Stomach (tissue), 19 donors: ENCODE data around the gene PLPP4. TPM values are rescaled to one million over a fixed set of nuclear protein-coding genes. Genes with fewer than 3 reads are reported as not detected.

Source experiments
- DNase-seq, 2 donors: peaks; one replicate each; pipeline versions ENCODE4 v3.0.0 to v3.0.0-alpha.2; 2013 to 2019
- H3K27ac ChIP-seq, 5 donors: fragments of 200-600 bp in 4 of 5; sonication (generic) in 4 of 5; one replicate each; pipeline ENCODE4 v1.5.1; 2013 to 2019; ENCODE audit warnings: mild to moderate bottlenecking in 1 of 5, moderate library complexity in 1 of 5
- H3K27me3 ChIP-seq, 3 donors: fragments of 200-600 bp; sonication (generic); one replicate each; pipeline ENCODE4 v1.5.1; 2017 to 2019; ENCODE audit warnings: mixed run types in 1 of 3
- H3K36me3 ChIP-seq, 4 donors: fragments of 200-600 bp; sonication (generic); 1 replicate in 3 of 4; 2 replicates in 1 of 4; pipeline ENCODE4 v1.5.1; 2016 to 2019
- H3K4me1 ChIP-seq, 4 donors: fragments of 200-600 bp; sonication (generic); one replicate each; pipeline ENCODE4 v1.5.1; 2016 to 2019
- H3K4me3 ChIP-seq, 4 donors: fragments of 200-600 bp; sonication (generic) in 3 of 4; one replicate each; pipeline ENCODE4 v1.5.1; 2016 to 2019; ENCODE audit warnings: mild to moderate bottlenecking in 1 of 4
- H3K9me3 ChIP-seq, 4 donors: fragments of 200-600 bp; sonication (generic); one replicate each; pipeline ENCODE4 v1.5.1; 2016 to 2019
- CTCF ChIP-seq, 7 experiments: fragments of 450-650 bp in 4 of 7; fragments of 200-600 bp in 3 of 7; sonication (generic) in 3 of 7; IDR thresholded peaks; one replicate each; pipeline ENCODE4 v1.5.1; 2016 to 2019; ENCODE audit warnings: antibody characterized with exemption in 7 of 7, control low read depth in 2 of 7, mild to moderate bottlenecking in 1 of 7
- EP300 ChIP-seq: sonication (generic); formaldehyde crosslinking; IDR thresholded peaks from one replicate; pipeline ENCODE4 v1.6.1; 2017; ENCODE audit warnings: antibody characterized with exemption
- POLR2A ChIP-seq, 4 donors: fragments of 450-650 bp; IDR thresholded peaks; one replicate each; pipeline ENCODE4 v1.6.1; 2016; ENCODE audit warnings: antibody characterized with exemption in 4 of 4, control low read depth in 2 of 4, mild to moderate bottlenecking in 1 of 4, moderate library complexity in 1 of 4
- POLR2AphosphoS5 ChIP-seq, 3 donors: sonication (generic); formaldehyde crosslinking; IDR thresholded peaks; one replicate each; pipeline ENCODE4 v1.6.1; 2016; ENCODE audit warnings: antibody characterized with exemption in 3 of 3
- WGBS, 5 donors: extraction: QIAGEN DNeasy Blood & Tissue Kit in 3 of 5; methylation state at CpG; one replicate each; pipeline versions ENCODE4 v1.1.5 to v1.1.7; 2013 to 2018; 5-methylcytosine and 5-hydroxymethylcytosine counted together
- intact Hi-C: fragments of 100-400 bp; cut with DNase I; formaldehyde crosslinking; loops from one replicate; pipeline ENCODE4 v1.15.1; 2023; ENCODE audit warnings: low total_unique reads
- long read RNA-seq, 10 donors: transcript quantifications; one replicate each; lab custom pipeline, GENCODE V29; 2026
- polyA plus RNA-seq, 3 donors: library from polyadenylated mRNA; stranded (reverse); fragments of 200-250 nt; gene quantifications; one replicate each; pipeline ENCODE4 v1.2.3, GENCODE V29; 2013
- total RNA-seq, 5 donors: library from RNA; depleted of rRNA; stranded (reverse); fragments of >200 nt; gene quantifications; one replicate each; pipeline versions ENCODE4 v1.1.0 to v1.2.3, GENCODE V29; 2014 to 2016
- donor health status: healthy with polysubstance abuse.
- donor health status: Bipolar disorder and iron deficiency.
- donor health status: healthy.

The PLPP4 gene
- not detected for total RNA-seq
- not detected for polyA plus RNA-seq
- long read RNA-seq, donor 1, result 0 reads
- long read RNA-seq, donor 2, result 0 reads
- long read RNA-seq, donor 3, result 0 reads
- long read RNA-seq, donor 4, result 0 reads
- long read RNA-seq, donor 5, partial matches to known transcripts, result 0 of 1 reads
- long read RNA-seq, donor 5, other reads (novel, unspliced or antisense), result 0 of 1 reads
- long read RNA-seq, donor 6, partial matches to known transcripts, result 0 of 2 reads
- long read RNA-seq, donor 6, other reads (novel, unspliced or antisense), result 0 of 2 reads
- long read RNA-seq, donor 7, partial matches to known transcripts, result 0 of 1 reads
- long read RNA-seq, donor 7, other reads (novel, unspliced or antisense), result 0 of 1 reads
- long read RNA-seq, donor 8, result 0 reads
- long read RNA-seq, donor 9, result 0 reads
- long read RNA-seq, donor 10, result 0 reads

- Histone ChIP-seq H3K27me3 (peaks cover 0 to 63% (median 29%) of the 10 kb centered on the region in 3 donors), H3K4me1 (peaks cover 15 to 19% (median 17%) of the 10 kb centered on the region in 4 donors), H3K36me3 (no peaks in the 10 kb centered on the region), H3K4me3 (peak within 1 kb of the TSS; percentile 49 to 52 (median 50)), H3K27ac (no peak within 1 kb of the TSS), H3K9me3 (no peaks in the 10 kb centered on the region)
- peak in 1 of 2 donors; percentile 79 for DNase-seq
- intact Hi-C loops, result no loop called here
- TF ChIP-seq POLR2AphosphoS5 (IDR thresholded peaks at IDR 0.05) (no peak), POLR2A (IDR thresholded peaks at IDR 0.05) (no peak)
- 1% methylated on average over 12 to 92 of the region's 92 CpGs for WGBS, 5 donors
Measured at GRCh38 chr10:120456626-120457430, at the start of gene PLPP4. Gene PLPP4, plus strand, starts transcription at chr10:120457227. Its CDS starts 79 bp downstream, at chr10:120457306.

GRCh38 chr10:120409816-120410215 lies 47.2 kb upstream of the PLPP4 start:
- no peak for TF ChIP-seq EP300
- no peak for TF ChIP-seq POLR2A (IDR thresholded peaks at IDR 0.05)
- no peak for TF ChIP-seq POLR2AphosphoS5 (IDR thresholded peaks at IDR 0.05)
- TF ChIP-seq CTCF (IDR thresholded peaks at IDR 0.05), result no peak
- WGBS, 5 donors, result 69 to 81% (median 76%) methylated on average over 4 of the region's 4 CpGs
- no peak overlapping the region for H3K4me3 ChIP-seq
- DNase-seq, result no peak
- no peaks in the 10 kb centered on the region for H3K9me3 ChIP-seq
- H3K27ac ChIP-seq, result no peak overlapping the region
- H3K36me3 ChIP-seq, result no peaks in the 10 kb centered on the region
- H3K4me1 ChIP-seq, result no peaks in the 10 kb centered on the region
- peaks cover 0 to 5% (median 0%) of the 10 kb centered on the region in 3 donors for H3K27me3 ChIP-seq
- intact Hi-C loops, result no loop called here

- 62 to 75% (median 72%) methylated on average over 3 of the region's 3 CpGs for WGBS, 5 donors
- no peaks in the 10 kb centered on the region for H3K36me3 ChIP-seq
- intact Hi-C loops, result no loop called here
Measured at GRCh38 chr10:120414946-120415345, 42.1 kb upstream of the PLPP4 start.

GRCh38 chr10:120415709-120416330 lies 41.2 kb upstream of the PLPP4 start:
- no peak overlapping the region for H3K27ac ChIP-seq
- H3K4me1 ChIP-seq, result no peaks in the 10 kb centered on the region
- no peak for DNase-seq
- H3K4me3 ChIP-seq, result no peak overlapping the region
- H3K9me3 ChIP-seq, result no peaks in the 10 kb centered on the region
- H3K27me3 ChIP-seq, result peaks cover 0 to 5% (median 0%) of the 10 kb centered on the region in 3 donors
- WGBS, 5 donors, result 74 to 86% (median 80%) methylated on average over 5 of the region's 5 CpGs
- H3K36me3 ChIP-seq, result no peaks in the 10 kb centered on the region
- TF ChIP-seq POLR2AphosphoS5 (IDR thresholded peaks at IDR 0.05) (no peak), CTCF (IDR thresholded peaks at IDR 0.05) (no peak), POLR2A (IDR thresholded peaks at IDR 0.05) (no peak), EP300 (no peak)
- intact Hi-C loops, result no loop called here

More at GRCh38 chr10:120414946-120415345, 42.1 kb upstream of the PLPP4 start:
- DNase-seq, result no peak
- peaks cover 0 to 5% (median 0%) of the 10 kb centered on the region in 3 donors for H3K27me3 ChIP-seq
- H3K4me3 ChIP-seq, result no peak overlapping the region
- TF ChIP-seq POLR2AphosphoS5 (IDR thresholded peaks at IDR 0.05), result no peak
- TF ChIP-seq POLR2A (IDR thresholded peaks at IDR 0.05), result no peak
- no peak for TF ChIP-seq EP300
- TF ChIP-seq CTCF (IDR thresholded peaks at IDR 0.05), result no peak
- no peaks in the 10 kb centered on the region for H3K4me1 ChIP-seq
- H3K27ac ChIP-seq, result no peak overlapping the region
- no peaks in the 10 kb centered on the region for H3K9me3 ChIP-seq
